RWPE2 (cell line): Measurements from ENCODE around the gene ERO1B.

Experiments used
- ATAC-seq: fragments of 200-7000 bp; cut with Tn5 transposase; 3 replicates; pipeline ENCODE4 v1.9.1; 2021; ENCODE audit warnings: low read depth
- DNase-seq: peaks from one replicate; pipeline ENCODE4 v3.0.0-alpha.2; 2020; ENCODE audit warnings: low spot score
- H3K27ac ChIP-seq: fragments of 450-650 bp; 2 replicates; pipeline ENCODE4 v1.5.1; 2017; ENCODE audit warnings: mild to moderate bottlenecking; ENCODE audit not compliant: poor library complexity, severe bottlenecking
- H3K27me3 ChIP-seq: fragments of 250-450 bp; sonication (Bioruptor Pico); 2 replicates; pipeline ENCODE4 v1.5.1; 2021; ENCODE audit warnings: mild to moderate bottlenecking, moderate library complexity; ENCODE audit not compliant: insufficient read depth, poor library complexity, severe bottlenecking
- H3K36me3 ChIP-seq: fragments of 250-450 bp; sonication (Bioruptor Pico); 2 replicates; pipeline ENCODE4 v1.5.1; 2020; ENCODE audit warnings: low read depth, mild to moderate bottlenecking, moderate library complexity
- H3K4me1 ChIP-seq: fragments of 250-450 bp; sonication (Bioruptor Pico); 2 replicates; pipeline ENCODE4 v1.5.1; 2021; ENCODE audit warnings: mild to moderate bottlenecking, moderate library complexity; ENCODE audit not compliant: insufficient read depth, poor library complexity, severe bottlenecking
- H3K4me3 ChIP-seq: fragments of 250-450 bp; sonication (Bioruptor Pico); 2 replicates; pipeline ENCODE4 v1.5.1; 2021; ENCODE audit warnings: mild to moderate bottlenecking, moderate library complexity; ENCODE audit not compliant: severe bottlenecking
- H3K9me3 ChIP-seq: fragments of 250-450 bp; sonication (Bioruptor Pico); 2 replicates; pipeline ENCODE4 v1.5.1; 2021; ENCODE audit warnings: mild to moderate bottlenecking, moderate library complexity; ENCODE audit not compliant: severe bottlenecking
- TF ChIP-seq, protein P1 (sequence below): fragments of 450-650 bp; IDR thresholded peaks from one replicate; pipeline ENCODE4 v1.5.1; 2017; ENCODE audit warnings: mild to moderate bottlenecking, moderate library complexity; ENCODE audit not compliant: poor library complexity, severe bottlenecking

The ERO1B gene

DNA sequence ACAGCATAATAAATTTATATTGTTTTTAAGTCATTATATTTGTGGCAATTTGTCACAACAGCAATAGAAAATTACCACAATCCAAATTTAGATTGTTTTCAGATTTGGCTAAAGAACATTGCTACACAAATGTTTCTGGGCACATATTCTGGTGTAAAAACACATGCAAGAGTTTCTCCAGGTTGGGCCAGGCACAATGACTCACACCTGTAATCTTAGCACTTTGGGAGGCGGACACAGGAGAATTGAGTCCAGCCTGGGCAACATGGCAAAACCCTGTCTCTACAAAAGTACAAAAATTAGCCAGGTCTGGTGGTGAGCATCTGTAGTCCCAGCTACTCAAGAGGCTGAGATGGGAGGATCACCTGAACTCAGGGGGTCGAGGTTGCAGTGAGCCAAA, 8.4 kb downstream of the ERO1B start:
- no peaks in the 10 kb centered on the region for H3K4me1 ChIP-seq
- no peaks in the 10 kb centered on the region for H3K36me3 ChIP-seq
- H3K27ac ChIP-seq, result no peak overlapping the region
- TF ChIP-seq, protein P1, sequence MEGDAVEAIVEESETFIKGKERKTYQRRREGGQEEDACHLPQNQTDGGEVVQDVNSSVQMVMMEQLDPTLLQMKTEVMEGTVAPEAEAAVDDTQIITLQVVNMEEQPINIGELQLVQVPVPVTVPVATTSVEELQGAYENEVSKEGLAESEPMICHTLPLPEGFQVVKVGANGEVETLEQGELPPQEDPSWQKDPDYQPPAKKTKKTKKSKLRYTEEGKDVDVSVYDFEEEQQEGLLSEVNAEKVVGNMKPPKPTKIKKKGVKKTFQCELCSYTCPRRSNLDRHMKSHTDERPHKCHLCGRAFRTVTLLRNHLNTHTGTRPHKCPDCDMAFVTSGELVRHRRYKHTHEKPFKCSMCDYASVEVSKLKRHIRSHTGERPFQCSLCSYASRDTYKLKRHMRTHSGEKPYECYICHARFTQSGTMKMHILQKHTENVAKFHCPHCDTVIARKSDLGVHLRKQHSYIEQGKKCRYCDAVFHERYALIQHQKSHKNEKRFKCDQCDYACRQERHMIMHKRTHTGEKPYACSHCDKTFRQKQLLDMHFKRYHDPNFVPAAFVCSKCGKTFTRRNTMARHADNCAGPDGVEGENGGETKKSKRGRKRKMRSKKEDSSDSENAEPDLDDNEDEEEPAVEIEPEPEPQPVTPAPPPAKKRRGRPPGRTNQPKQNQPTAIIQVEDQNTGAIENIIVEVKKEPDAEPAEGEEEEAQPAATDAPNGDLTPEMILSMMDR, result no peak
- no peaks in the 10 kb centered on the region for H3K27me3 ChIP-seq
- H3K4me3 ChIP-seq, result no peak overlapping the region
- ATAC-seq, result no peak
- H3K9me3 ChIP-seq, result no peaks in the 10 kb centered on the region
- DNase-seq, result no peak

DNA sequence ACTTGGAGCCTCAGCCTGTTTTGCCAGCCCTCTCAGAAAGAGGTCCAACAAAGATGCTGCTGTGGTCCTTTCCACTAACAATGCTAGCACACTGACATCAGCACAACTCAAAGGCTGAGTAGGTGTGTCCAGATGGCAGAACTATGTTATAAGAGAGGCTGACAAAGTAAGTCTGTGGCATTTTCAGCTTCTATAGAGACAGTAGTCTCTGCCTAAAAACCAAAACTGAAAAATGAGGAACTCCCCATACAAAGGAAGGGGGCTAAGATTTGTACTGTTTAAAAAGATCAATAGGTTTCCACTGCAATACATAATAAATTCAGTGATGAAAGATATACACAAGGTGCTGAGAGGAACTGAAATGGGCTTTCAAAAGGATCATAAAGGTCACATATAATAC, 12.3 kb downstream of the ERO1B start:
- Histone ChIP-seq H3K9me3 (no peaks in the 10 kb centered on the region), H3K4me1 (no peaks in the 10 kb centered on the region), H3K4me3 (no peak overlapping the region), H3K27me3 (no peaks in the 10 kb centered on the region), H3K36me3 (no peaks in the 10 kb centered on the region), H3K27ac (no peak overlapping the region)
- DNase-seq (no peak), ATAC-seq (no peak)
- TF ChIP-seq, protein P1, result no peak

DNA sequence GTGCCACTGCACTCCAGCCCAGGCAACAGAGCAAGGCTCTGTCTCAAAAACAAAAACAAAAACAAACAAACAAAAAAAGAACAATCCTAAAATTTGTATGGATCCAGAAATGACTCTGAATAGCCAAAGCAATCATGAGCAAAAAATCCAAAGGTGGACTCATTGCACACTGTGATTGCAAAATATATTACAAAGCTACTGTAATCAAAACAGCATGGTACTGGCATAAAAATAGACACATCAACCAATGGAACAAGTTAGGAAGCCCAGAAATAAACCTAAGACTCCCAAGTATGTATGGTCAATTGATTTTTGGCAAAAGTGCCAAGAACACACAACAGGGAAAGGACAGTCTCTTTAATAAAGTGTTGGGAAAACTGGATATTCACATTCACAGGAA, 19.9 kb downstream of the ERO1B start:
- no peak overlapping the region for H3K27ac ChIP-seq
- no peaks in the 10 kb centered on the region for H3K36me3 ChIP-seq
- H3K27me3 ChIP-seq, result no peaks in the 10 kb centered on the region
- H3K4me1 ChIP-seq, result no peaks in the 10 kb centered on the region
- H3K4me3 ChIP-seq, result no peak overlapping the region
- no peak for DNase-seq
- TF ChIP-seq, protein P1, result no peak
- H3K9me3 ChIP-seq, result no peaks in the 10 kb centered on the region
- ATAC-seq, result no peak

DNA sequence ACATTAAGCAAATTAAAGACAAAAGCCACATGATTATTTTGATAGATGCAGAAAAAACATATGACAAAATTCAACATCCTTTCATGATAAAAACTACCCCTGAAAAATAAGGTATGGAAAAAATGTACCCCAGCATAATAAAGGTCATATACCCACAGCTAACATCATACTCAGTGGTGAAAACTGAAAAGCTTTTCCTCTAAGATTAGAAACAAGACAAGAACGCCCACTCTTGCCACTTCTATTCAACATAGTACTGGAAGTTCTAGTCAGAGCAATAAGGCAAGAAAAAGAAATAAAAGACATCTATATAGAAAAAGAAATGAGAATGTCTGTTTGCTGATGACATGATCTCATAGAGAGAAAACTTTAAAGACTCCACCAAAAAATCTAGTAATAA, 20.7 kb downstream of the ERO1B start:
- H3K4me3 ChIP-seq, result no peak overlapping the region
- H3K36me3 ChIP-seq, result no peaks in the 10 kb centered on the region
- H3K9me3 ChIP-seq, result no peaks in the 10 kb centered on the region
- DNase-seq (no peak), ATAC-seq (no peak)
- H3K27ac ChIP-seq, result no peak overlapping the region
- TF ChIP-seq, protein P1, result no peak
- H3K27me3 ChIP-seq, result no peaks in the 10 kb centered on the region
- no peaks in the 10 kb centered on the region for H3K4me1 ChIP-seq

DNA sequence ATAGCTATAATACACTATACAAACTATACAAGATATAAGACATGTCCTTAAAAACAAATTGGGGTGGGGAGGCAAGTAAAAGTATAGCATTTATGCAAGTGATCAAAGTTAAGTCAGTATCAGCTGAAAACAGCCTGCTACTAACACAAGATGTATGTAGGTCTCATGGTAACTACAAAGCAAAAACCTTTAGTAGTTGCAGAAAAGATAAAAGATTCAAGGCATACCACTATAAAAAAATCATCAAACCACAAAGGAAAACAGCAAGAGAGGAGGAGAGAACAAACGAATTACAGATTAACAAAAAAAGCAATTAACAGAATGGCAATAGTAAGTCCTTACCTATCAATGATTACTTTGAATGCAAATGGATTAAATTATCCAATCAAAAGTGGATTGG, 22.7 kb downstream of the ERO1B start:
- no peaks in the 10 kb centered on the region for H3K4me1 ChIP-seq
- H3K4me3 ChIP-seq, result no peak overlapping the region
- no peak overlapping the region for H3K27ac ChIP-seq
- H3K36me3 ChIP-seq, result no peaks in the 10 kb centered on the region
- TF ChIP-seq, protein P1, result no peak
- H3K27me3 ChIP-seq, result no peaks in the 10 kb centered on the region
- H3K9me3 ChIP-seq, result no peaks in the 10 kb centered on the region
- DNase-seq (no peak), ATAC-seq (no peak)
